SJSA1 (cell line): ENCODE data around the gene BTBD1. TPM values are rescaled to one million over a fixed set of nuclear protein-coding genes. Genes with fewer than 3 reads are reported as not detected.
A peak's percentile ranks its signal among the peaks of the same experiment; 100 is the strongest.

Experiments
- DNase-seq, 2 experiments: peaks; one replicate each; pipeline ENCODE4 v3.0.0-alpha.2; 2015 to 2020; ENCODE audit warnings: low spot score in 2 of 2, low read depth in 1 of 2
- H3K27ac ChIP-seq: fragments of 250-450 bp; sonication (Bioruptor Pico); 2 replicates; pipeline ENCODE4 v1.5.1; 2020; ENCODE audit warnings: mild to moderate bottlenecking, moderate library complexity
- H3K27me3 ChIP-seq: fragments of 250-450 bp; sonication (Bioruptor Pico); replicated peaks from 2 replicates; pipeline ENCODE4 v1.5.1; 2020; ENCODE audit warnings: mild to moderate bottlenecking, moderate library complexity
- H3K36me3 ChIP-seq: fragments of 250-450 bp; sonication (Bioruptor Pico); 2 replicates; pipeline ENCODE4 v1.5.1; 2020; ENCODE audit warnings: mild to moderate bottlenecking
- H3K4me1 ChIP-seq: fragments of 250-450 bp; sonication (Bioruptor Pico); replicated peaks from 2 replicates; pipeline ENCODE4 v1.6.1; 2021; ENCODE audit warnings: mild to moderate bottlenecking
- H3K4me3 ChIP-seq: fragments of 250-450 bp; sonication (Bioruptor Pico); 2 replicates; pipeline ENCODE4 v1.5.1; 2020; ENCODE audit warnings: mild to moderate bottlenecking
- H3K9me3 ChIP-seq: fragments of 250-450 bp; sonication (Bioruptor Pico); replicated peaks from 2 replicates; pipeline ENCODE4 v1.5.1; 2020; ENCODE audit warnings: mild to moderate bottlenecking
- total RNA-seq: library from RNA; depleted of rRNA; stranded (reverse); fragments of >200 nt; shearing (Covaris generic); gene quantifications from 2 replicates; pipeline ENCODE4 v1.2.3, GENCODE V29; 2014; rRNA removed

BTBD1 gene
- 100 and 122 TPM in 2 replicates for total RNA-seq

GRCh38 chr15:83066734-83067637, at the start of gene BTBD1:
Gene BTBD1 (minus strand): TSS chr15:83067252. CDS start chr15:83067151, 101 bp downstream.
- peak; percentile 96 to 97 for DNase-seq
- Histone ChIP-seq H3K36me3 (peaks cover 37% of the 10 kb centered on the region), H3K4me1 (peaks cover 16% of the 10 kb centered on the region), H3K27me3 (no peaks in the 10 kb centered on the region), H3K27ac (peak within 1 kb of the TSS; percentile 70), H3K9me3 (no peaks in the 10 kb centered on the region), H3K4me3 (peak within 1 kb of the TSS; percentile 95)

- peaks cover 22% of the 10 kb centered on the region for H3K4me1 ChIP-seq
- no peaks in the 10 kb centered on the region for H3K9me3 ChIP-seq
- H3K4me3 ChIP-seq, result no peak overlapping the region
- H3K27me3 ChIP-seq, result no peaks in the 10 kb centered on the region
- no peak overlapping the region for H3K27ac ChIP-seq
- no peaks in the 10 kb centered on the region for H3K36me3 ChIP-seq
- no peak for DNase-seq
Observed at GRCh38 chr15:83115831-83116565, 48.9 kb upstream of the BTBD1 start.

GRCh38 chr15:83115410-83115809, 48.4 kb upstream of the BTBD1 start:
- Histone ChIP-seq H3K4me1 (peaks cover 22% of the 10 kb centered on the region), H3K27ac (no peak overlapping the region), H3K27me3 (no peaks in the 10 kb centered on the region), H3K4me3 (no peak overlapping the region), H3K36me3 (no peaks in the 10 kb centered on the region), H3K9me3 (no peaks in the 10 kb centered on the region)
- no peak for DNase-seq

GRCh38 chr15:83114856-83115255, 47.8 kb upstream of the BTBD1 start:
- no peak overlapping the region for H3K4me3 ChIP-seq
- H3K4me1 ChIP-seq, result peaks cover 22% of the 10 kb centered on the region
- H3K36me3 ChIP-seq, result no peaks in the 10 kb centered on the region
- H3K27me3 ChIP-seq, result no peaks in the 10 kb centered on the region
- no peak for DNase-seq
- no peaks in the 10 kb centered on the region for H3K9me3 ChIP-seq
- no peak overlapping the region for H3K27ac ChIP-seq

- Histone ChIP-seq H3K27ac (no peak overlapping the region), H3K36me3 (no peaks in the 10 kb centered on the region), H3K9me3 (no peaks in the 10 kb centered on the region), H3K27me3 (no peaks in the 10 kb centered on the region), H3K4me3 (no peak overlapping the region), H3K4me1 (peaks cover 22% of the 10 kb centered on the region)
- no peak for DNase-seq
Observed at GRCh38 chr15:83113881-83114674, 47.0 kb upstream of the BTBD1 start.

- Histone ChIP-seq H3K4me1 (peaks cover 23% of the 10 kb centered on the region), H3K36me3 (no peaks in the 10 kb centered on the region), H3K27me3 (peaks cover 6% of the 10 kb centered on the region; the same call in 1 of the 2 replicates), H3K27ac (peak overlapping the region; percentile 49), H3K9me3 (no peaks in the 10 kb centered on the region), H3K4me3 (no peak overlapping the region)
- DNase-seq, result no peak
Observed at GRCh38 chr15:83112956-83113299, 45.9 kb upstream of the BTBD1 start.

GRCh38 chr15:83112233-83112955, 45.3 kb upstream of the BTBD1 start:
- peak; percentile 83 to 92 for DNase-seq
- Histone ChIP-seq H3K4me1 (peaks cover 28% of the 10 kb centered on the region), H3K27ac (peak overlapping the region; percentile 49), H3K4me3 (no peak overlapping the region), H3K27me3 (peaks cover 12% of the 10 kb centered on the region), H3K36me3 (no peaks in the 10 kb centered on the region; the same call in 1 of the 2 replicates), H3K9me3 (no peaks in the 10 kb centered on the region)

- no peak for DNase-seq
- no peaks in the 10 kb centered on the region; the same call in 1 of the 2 replicates for H3K36me3 ChIP-seq
- no peak overlapping the region for H3K4me3 ChIP-seq
- H3K4me1 ChIP-seq, result peaks cover 34% of the 10 kb centered on the region
- H3K27me3 ChIP-seq, result peaks cover 19% of the 10 kb centered on the region
- H3K9me3 ChIP-seq, result no peaks in the 10 kb centered on the region
- no peak overlapping the region for H3K27ac ChIP-seq
Observed at GRCh38 chr15:83111149-83111548, 44.1 kb upstream of the BTBD1 start.

- peaks cover 34% of the 10 kb centered on the region for H3K4me1 ChIP-seq
- peaks cover 19% of the 10 kb centered on the region for H3K27me3 ChIP-seq
- no peaks in the 10 kb centered on the region for H3K9me3 ChIP-seq
- H3K27ac ChIP-seq, result no peak overlapping the region
- no peak for DNase-seq
- no peaks in the 10 kb centered on the region; the same call in 1 of the 2 replicates for H3K36me3 ChIP-seq
- H3K4me3 ChIP-seq, result no peak overlapping the region
Observed at GRCh38 chr15:83110381-83110780, 43.3 kb upstream of the BTBD1 start.

- Histone ChIP-seq H3K27me3 (peaks cover 19% of the 10 kb centered on the region), H3K4me1 (peaks cover 34% of the 10 kb centered on the region), H3K4me3 (no peak overlapping the region), H3K27ac (no peak overlapping the region), H3K36me3 (no peaks in the 10 kb centered on the region; the same call in 1 of the 2 replicates), H3K9me3 (no peaks in the 10 kb centered on the region)
- no peak for DNase-seq
Observed at GRCh38 chr15:83109532-83109931, 42.5 kb upstream of the BTBD1 start.

GRCh38 chr15:83108266-83109219, 41.5 kb upstream of the BTBD1 start:
- peak overlapping the region; percentile 47; the same call in 1 of the 2 replicates for H3K4me3 ChIP-seq
- H3K36me3 ChIP-seq, result no peaks in the 10 kb centered on the region; the same call in 1 of the 2 replicates
- H3K4me1 ChIP-seq, result peaks cover 34% of the 10 kb centered on the region
- H3K9me3 ChIP-seq, result no peaks in the 10 kb centered on the region
- no peak for DNase-seq
- no peak overlapping the region for H3K27ac ChIP-seq
- peaks cover 19% of the 10 kb centered on the region for H3K27me3 ChIP-seq

- no peak overlapping the region for H3K27ac ChIP-seq
- H3K36me3 ChIP-seq, result no peaks in the 10 kb centered on the region; the same call in 1 of the 2 replicates
- peaks cover 26% of the 10 kb centered on the region for H3K4me1 ChIP-seq
- no peak for DNase-seq
- H3K27me3 ChIP-seq, result peaks cover 19% of the 10 kb centered on the region
- no peaks in the 10 kb centered on the region for H3K9me3 ChIP-seq
- H3K4me3 ChIP-seq, result peak overlapping the region; percentile 47
Observed at GRCh38 chr15:83107841-83108181, 40.8 kb upstream of the BTBD1 start.
